GM19463 (cell line): ENCODE results near the gene NFATC1.
A peak's percentile ranks its signal among the peaks of the same experiment; 100 is the strongest.

Experiments
- ATAC-seq: cut with Tn5 transposase; IDR thresholded peaks from one replicate; pipeline ENCODE4 v1.9.1; 2021; ENCODE audit warnings: mild to moderate bottlenecking, moderate library complexity; ENCODE audit not compliant: unreplicated experiment

NFATC1 gene

DNA sequence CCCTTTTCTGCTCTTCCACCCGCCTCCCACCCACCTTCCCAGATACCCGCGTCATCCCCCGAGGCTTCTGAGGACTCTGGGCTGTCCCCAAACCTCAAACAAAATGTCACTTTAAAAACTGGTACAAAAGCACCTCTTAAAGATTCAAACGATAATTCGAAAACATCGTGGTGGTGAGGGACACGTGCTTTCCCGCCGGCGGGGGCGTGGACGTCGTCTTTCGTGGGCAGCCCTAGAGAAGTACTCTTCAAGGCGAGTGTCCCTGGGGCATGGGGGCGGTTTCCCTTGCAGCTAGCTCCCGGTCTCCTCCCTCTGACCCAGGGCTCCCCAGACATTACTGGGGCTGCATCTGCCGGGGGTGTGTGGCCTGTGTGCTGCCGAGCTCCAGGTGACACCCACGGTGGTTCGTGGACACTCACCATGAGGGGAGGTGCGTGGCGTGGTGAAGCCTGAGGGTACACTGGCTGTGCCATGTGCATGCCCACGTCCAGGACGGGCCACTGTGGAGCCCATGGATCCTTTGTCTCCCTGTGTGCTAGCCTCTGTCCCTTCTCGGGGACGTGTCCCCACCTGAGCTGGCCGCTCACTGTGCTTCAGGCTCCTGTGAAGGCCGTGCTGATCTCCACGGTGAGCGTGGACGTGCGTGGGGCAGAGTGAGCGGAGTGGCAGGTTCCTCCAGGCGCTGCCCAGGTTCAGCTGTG lies 117.8 kb downstream of the NFATC1 start:
- no peak for ATAC-seq

DNA sequence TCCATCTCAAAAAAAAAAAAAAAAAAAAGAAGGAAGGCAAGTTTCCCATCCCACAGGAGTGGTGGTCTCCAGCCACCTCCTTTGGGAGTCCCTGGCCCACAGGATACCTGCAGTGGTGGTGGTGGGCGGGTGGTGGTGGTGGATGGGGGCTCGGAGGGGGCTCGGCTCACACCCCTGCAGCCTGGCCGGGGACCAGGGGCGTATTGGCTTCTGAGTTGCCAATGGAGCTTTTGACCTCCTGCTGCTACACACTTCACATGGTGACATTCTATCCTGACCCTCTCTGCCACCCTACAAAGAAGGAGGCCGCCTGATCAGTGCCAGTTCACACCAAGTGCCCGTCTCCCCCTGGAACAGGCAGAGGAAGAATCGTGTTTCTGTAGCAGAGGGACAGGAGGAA lies 119.6 kb downstream of the NFATC1 start:
- ATAC-seq = no peak

DNA sequence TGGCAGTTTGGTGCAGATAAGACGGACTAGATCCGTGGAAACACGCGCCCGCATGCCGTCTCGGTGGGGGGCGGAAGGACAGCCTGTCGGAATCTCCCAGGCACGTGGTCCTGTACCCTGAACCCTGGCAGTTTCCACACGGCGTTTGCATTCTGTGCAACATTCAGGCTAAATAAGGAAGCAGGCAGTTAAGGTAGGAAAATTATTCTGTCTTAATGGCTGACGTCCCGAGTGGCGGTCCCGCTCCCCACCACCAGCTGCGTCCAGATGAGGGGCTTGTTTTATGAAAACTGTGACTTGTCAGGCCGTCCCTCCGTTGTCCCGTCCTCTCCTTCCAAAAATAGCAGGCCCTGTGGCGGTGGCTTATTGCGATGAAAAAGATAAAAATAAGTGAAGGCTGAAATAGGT lies 120.2 kb downstream of the NFATC1 start:
- no peak for ATAC-seq

DNA sequence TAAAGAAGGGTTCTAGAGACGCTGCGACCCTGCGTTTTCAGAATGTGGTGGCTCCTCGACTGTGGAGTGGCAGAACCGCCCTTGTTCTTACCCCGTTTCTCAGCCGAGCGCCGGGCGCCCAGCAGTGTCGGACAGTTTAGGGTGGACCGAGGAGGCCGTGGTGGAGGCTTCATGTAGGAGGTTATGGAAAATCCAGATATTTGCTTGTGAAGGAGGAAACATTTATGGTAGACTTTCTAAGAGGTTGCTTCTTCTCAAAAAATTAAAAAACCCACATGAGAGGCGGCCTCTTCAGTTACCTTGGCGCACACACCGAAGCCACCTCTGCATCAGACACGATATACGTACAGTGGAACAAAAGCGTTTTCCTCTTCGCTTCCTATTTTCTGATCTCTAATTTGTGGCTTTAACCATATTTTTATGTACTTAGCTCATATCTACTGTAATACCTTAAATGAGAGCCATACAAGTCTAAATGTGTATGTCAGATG lies 120.8 kb downstream of the NFATC1 start:
- no peak for ATAC-seq

DNA sequence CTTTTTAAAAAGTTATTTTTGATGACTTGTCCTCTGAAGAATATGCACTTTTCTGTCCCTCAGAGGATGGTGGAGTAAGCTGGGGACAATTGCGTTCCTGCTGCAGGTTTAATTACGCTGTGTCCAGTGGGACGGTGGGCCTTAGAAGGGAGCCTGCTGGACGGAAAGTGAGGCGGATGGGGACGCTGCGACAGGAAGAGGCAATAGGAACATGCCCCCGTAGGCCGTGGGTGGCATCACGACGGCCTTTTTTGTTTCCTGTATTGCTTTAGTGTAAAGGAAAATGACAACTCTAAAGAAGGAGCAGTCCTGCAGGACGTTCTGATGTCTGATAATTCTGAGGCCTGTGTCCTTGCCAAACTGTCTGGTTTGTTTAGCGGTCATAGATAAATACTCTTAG lies 121.6 kb downstream of the NFATC1 start:
- ATAC-seq = no peak

DNA sequence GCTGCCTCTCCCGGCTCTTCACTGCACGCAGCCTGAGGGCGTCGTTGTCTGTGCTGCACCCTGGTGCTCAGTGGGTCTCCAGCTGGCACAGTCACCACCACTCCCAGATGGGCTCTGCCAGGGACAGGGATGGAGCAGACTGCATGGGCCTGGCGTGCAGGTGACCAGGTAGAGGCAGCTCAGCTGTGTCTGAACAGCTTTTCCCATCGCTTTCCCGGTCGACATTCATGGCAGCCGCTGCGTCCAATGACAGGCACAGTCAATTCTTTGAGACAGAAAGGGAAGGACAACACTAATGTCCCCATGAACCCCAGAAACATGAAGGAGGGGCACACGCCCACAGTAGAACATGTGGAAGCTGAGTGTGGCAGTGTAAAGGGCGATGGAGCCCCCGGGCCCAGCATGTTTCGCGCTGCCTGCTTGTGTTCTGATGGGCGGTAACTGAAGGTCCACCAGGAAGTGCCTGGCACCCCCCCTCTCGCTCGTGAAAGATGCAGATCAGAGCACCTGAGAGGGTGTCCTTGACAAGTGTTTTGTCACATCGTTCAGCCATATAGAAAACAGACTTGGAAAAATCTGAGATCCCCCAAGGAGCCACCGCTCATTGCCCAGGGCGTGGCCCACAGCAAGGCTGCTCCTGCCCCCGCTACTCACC lies 122.4 kb downstream of the NFATC1 start:
- ATAC-seq = no peak

DNA sequence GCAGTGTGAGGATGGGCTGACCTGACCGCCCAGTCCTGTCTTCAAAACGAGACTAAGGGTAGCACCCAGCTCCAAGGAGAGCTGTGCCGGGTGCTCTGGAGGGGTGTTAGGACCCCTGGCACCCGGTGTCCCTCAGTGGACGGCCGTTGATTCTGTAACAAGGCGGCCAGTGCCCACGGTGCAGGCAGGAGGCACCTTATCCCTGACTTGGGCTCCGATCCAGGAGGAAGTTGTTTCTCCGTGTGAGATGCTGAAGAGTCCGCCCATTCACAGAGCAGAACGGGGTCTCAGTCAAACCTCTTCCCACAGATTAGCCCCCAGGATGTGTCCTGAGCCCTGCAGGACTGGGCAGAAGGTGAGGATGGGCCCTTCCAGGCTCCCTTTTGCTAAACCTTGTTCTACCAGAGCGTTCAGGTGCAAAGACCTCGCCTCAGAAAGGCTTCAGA lies 123.0 kb downstream of the NFATC1 start:
- ATAC-seq = no peak

DNA sequence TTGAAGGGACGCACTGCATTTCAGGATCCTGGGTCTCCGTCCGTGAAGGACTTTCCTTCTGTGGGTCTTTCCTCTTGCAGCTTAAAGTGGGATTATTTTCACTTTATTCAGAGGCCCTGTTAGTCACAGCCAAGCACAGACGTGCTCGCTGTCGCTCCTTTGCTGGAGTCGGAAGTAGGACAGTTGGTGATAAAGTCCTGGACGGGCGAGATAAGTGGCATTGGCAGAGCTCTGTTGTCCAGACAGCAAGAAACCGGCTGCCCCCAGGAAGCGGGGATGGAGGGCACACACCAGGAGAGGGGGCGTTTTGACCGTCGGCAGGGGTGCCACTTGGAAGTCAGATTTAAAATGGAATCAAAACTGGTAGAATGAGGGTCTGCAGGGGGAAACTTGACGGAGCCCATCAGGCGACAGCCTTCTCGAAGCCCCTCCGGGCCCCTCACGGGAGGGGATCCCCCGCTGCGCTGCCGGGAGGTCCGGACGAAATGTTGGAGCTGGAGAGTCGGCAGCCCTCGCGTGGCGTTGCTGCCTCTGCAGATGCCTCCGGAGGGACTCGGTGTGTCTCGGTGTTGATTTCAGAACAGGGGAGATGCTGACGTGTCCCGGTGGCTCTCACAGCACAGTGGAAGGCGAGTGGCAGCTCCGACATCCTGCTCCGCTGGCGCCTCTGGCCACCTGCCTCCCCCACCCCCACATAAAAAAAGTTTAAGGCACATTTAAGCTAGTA lies 124.2 kb downstream of the NFATC1 start:
- no peak for ATAC-seq

DNA sequence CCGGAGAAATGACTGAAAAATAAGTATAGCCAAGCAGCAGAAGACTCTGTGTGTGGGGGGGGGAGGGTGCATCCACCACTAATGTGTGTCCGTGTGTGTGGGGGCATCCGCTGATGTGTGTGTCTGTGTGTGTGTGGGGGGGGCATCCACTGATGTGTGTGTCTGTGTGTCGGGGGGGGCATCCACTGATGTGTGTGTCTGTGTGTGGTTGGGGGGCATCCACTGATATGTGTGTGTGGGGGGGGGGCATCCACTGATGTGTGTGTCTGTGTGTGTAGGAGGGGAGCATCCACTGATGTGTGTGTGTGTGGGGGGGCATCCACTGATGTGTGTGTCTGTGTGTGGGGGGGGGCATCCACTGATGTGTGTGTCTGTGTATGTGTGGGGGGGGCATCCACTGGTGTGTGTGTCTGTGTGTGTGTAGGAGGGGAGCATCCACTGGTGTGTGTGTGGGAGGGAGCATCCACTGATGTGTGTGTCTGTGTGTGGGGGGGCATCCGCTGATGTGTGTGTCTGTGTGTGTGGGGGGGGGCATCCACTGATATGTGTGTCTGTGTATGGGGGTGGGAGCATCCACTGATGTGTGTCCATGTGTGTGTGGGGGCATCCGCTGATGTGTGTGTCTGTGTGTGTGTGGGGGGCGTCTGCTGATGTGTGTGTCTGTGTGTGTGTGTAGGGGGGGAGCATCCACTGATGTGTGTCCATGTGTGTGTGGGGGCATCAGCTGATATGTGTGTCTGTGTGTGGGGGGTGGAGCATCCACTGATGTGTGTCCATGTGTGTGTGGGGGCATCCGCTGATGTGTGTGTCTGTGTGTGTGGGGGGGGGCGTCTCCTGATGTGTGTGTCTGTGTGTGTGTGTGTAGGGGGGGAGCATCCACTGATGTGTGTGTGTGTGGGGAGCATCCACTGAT lies 125.0 kb downstream of the NFATC1 start:
- no peak for ATAC-seq

DNA sequence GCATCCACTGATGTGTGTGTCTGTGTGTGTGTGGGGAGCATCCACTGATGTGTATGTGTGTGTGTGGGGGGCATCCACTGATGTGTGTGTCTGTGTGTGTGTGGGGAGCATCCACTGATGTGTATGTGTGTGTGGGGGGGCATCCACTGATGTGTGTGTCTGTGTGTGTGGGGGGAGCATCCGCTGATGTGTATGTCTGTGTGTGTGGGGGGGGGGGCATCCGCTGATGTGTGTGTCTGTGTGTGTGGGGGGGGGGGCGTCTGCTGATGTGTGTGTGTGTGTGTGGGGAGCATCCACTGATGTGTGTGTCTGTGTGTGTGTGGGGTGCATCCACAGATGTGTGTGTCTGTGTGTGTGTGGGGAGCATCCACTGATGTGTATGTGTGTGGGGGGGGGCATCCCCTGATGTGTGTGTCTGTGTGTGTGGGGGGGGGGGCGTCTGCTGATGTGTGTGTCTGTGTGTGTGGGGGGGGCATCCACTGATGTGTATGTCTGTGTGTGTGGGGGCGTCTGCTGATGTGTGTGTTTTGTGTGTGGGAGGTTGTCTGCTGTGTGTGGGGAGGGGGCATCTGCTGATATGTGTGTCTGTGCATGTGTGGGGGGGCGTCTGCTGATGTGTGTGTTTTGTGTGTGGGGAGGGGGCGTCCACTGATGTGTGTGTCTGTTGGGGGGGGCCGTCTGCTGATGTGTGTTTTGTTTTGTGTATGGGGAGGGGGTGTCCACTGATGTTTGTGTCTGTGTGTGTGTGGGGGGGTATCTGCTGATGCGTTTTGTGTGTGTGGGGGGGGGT lies 125.9 kb downstream of the NFATC1 start:
- ATAC-seq = no peak

DNA sequence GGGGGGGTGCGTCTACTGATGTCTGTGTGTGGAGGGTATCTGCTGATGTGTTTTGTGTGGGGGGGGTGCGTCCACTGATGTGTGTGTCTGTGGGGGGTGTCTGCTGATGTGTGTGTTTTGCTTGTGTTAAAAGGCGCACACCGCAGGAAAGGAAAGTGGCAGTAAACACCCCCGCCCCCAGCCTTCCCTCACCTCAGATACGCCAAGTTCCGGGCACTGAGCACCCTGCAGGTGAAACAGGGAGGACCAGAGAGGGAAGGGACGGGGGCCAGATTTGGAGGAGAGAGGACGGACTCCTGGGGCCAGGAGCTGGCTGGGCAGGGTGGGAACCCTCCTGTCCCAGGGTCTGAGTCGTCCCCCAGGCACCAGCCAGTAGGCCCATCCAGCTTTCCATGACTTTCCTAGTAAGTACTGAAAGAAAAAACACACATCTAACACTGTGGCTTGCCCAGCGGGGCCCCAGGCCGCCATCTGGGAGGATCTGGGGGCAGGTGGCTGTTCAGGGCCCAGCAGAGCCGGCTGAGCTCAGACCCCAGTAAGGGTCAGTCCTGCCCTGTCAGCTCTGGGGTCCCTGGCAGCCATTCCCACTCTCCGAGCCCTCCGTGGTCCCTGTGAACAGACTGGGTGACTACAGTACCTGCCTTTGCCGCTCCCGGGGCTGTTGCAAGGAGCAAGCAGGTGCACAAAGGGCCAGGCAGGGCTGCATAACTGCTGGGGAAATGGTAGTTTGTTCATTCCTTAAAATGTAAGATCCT lies 126.9 kb downstream of the NFATC1 start:
- peak; percentile 17 for ATAC-seq

DNA sequence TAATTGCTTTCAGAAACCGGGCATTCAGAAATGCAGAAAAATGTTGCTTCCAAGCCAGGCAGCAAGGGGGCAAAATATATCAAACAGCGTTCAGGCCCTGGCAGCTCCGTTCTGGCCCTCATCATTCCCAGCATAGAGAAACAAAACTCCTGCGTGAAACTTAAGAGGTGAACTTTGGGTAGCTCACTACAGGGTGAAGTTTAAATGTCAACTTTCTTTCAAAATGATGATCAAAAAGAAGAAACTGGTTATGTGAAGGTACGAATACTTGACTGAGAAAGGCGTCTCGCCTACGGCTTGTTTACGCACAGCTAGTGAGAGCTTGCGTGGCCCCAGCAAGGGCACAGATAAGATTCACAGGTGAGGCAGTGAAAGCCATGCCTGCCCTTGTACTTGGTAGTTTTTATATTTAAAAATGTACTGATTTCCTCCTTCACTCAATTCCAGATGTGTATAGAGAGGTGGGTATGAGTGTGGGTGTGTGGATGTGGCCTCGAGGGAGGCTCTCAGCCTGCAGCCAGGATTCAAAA lies 127.5 kb downstream of the NFATC1 start:
- ATAC-seq = peak; percentile 40

DNA sequence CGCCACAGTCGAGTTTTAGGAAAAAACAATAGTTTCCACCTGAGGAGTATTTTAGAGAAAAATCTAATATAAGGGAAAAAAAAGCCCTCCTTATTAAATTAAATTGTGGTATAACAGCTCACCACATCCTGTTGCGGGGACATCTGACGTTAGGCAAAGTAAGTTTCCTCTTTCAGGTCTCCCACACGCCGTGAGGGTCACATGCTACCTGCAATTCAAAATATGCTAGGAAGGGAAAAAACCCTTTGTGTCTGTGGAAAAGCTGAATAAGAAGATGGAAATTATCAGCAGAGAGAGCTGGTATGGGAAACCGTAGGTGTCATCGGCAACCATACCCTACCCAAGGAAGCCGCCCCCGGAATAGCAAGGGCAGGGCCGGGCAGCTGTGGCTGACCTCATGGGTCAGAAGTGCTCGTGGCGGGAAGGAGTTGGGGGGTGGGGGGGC lies 128.0 kb downstream of the NFATC1 start:
- peak; percentile 46 for ATAC-seq

DNA sequence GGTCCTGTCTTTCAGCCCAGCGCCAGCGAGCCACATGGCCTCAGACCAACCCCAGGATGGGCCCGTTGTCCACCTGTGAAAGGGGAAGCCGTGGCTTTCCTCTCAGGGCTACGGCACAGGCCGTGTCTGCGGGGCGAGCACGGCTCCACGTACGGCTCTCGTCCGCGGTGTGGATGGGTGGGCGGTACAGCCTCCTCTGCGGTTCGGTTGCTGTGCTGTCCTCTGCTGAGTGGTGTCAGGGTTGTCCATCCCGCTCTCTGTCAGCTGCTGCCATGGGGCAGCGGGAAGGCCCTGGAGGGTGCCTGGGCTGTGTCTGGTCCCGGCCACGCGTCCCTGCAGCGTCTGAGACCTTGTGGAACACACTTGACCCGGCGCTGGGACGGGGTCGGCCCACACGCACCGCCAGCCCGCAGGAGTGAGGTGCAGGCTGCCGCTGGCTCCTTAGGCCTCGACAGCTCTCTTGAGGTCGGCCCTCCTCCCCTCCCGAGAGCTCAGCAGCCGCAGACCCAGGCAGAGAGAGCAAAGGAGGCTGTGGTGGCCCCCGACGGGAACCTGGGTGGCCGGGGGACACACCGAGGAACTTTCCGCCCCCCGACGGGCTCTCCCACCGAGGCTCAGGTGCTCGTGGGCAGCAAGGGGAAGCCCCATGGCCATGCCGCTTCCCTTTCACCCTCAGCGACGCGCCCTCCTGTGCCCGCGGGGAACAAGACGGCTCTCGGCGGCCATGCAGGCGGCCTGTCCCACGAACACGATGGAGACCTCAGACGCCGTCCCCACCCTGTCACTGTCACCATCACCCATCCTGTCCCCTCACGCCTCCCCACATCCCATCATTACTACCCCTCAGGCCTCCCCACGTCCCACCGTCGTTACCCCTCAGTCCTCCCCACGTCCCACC lies 128.7 kb downstream of the NFATC1 start:
- ATAC-seq = peak; percentile 26

DNA sequence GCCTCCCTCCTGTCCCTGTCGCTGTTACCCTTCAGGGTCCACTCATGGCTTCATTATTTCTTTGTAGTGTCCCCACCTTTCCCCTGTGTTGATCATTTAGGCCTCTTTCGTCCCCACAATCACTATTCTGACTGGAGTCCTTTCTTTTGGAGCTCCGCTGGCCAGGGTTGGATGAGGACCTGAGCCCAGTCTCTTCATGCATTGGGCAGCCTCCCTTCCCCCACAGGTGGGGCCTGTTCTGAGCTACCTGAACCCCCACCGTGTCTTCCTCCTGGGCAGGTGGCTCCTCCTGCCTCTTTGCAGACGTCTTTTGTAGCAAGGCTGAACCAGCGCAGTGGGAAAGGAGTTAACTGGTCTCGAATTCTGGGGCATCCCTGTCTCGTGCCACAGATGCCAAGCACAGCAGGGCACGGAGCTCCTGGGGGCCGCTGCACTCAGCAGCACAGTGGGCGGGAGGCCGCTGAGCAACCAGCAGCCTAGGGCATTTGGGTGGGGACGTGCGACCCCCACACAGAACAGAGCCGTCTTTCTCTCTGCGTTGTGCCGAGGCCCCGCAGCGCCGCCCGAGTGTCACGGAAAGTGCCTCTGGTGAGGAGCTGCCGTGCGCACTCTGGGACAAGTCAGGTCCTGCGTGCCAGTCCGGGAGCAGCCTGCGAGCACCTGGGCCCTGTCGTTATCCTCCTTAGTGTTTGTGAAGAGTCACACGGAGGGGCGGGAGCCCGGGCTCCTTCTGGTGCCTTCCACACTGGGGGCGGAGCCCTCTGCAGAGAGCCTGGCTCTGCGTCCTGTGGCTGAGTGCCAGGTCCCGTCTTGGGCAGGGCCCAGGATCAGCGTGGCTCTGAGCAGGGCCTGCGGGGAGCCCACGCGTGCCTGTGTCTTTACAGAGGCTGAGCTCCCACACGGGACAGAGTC lies 130.1 kb downstream of the NFATC1 start:
- ATAC-seq = no peak

DNA sequence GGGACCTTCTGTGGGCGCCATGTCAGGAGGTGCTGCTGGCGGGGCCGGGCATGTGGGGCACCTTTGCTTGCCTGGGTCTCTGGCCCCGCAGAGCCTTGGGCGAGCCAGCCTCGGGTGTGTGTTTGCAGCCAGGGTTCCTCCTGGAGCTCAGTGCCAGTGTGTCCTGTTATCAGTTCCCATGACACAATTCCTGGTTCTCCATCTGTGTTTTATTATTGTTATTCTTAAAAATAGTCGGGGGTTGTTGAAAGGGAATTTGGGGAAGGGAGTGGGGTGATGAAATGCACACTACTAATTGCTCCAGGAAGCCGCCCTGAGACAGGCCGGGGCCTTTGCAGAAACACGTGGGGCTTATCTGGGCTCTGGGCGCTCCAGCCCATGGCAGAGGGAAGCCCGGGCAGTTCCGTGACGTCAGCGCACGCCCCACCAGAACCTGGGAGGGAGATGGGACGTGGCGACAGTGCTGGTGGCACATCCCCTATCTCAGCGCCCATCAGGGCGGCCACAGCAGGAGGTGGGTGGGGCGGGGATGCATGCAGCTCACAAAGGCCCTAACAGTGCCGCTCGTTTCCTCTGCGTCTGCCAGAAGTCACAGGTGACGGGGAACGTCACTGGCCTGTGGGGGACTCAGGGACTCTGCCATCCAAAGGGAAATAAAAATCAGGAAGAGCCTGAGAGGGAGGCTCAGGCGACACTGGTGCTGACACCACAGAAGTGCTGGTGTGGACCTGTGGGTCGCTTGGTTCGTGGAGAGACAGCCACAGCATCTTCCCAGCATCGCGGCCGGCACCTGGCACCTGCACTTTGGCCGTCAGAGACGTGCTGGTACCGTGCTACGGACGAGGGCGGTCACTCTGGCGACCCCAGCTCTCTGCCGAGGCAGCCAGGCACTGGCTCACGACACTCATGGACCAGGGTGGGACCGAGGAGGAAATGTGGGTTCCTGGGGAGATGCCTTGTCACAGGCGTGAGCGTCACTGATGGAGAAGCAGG lies 131.0 kb downstream of the NFATC1 start:
- no peak for ATAC-seq
